T-helper 17 cell (primary cell): Measurements from ENCODE around the gene ZDHHC13. TPM values are rescaled to one million over a fixed set of nuclear protein-coding genes. Genes with fewer than 3 reads are reported as not detected.
"Not testable (repeated sequence)": the region's sequence is repeated elsewhere in the genome, so short reads cannot be mapped to it uniquely, and the experiment has no call there.

Experiments used
- ATAC-seq: fragments of 150-1000 bp; cut with Tn5 transposase; 2 replicates; pipeline ENCODE4 v1.10.0; 2021; ENCODE audit warnings: mild to moderate bottlenecking, moderate library complexity
- DNase-seq, 3 donors: peaks; one replicate each; pipeline versions ENCODE4 v3.0.0 to v3.0.0-alpha.2; 2020 to 2021
- H3K9me3 ChIP-seq: one replicate; pipeline ENCODE4 v1.7.0; 2013; ENCODE audit warnings: low read length, mild to moderate bottlenecking; ENCODE audit not compliant: control insufficient read depth, poor library complexity, severe bottlenecking
- H3K27ac Mint-ChIP-seq: one replicate; pipeline ENCODE4 v1.8.0; 2022; ENCODE audit warnings: mild to moderate bottlenecking, moderate library complexity, mixed read lengths
- H3K27me3 Mint-ChIP-seq: one replicate; pipeline ENCODE4 v1.8.0; 2022; ENCODE audit warnings: mixed read lengths
- H3K36me3 Mint-ChIP-seq: one replicate; pipeline ENCODE4 v1.8.0; 2022; ENCODE audit warnings: low read depth, mixed read lengths
- H3K4me1 Mint-ChIP-seq: one replicate; pipeline ENCODE4 v1.8.0; 2022; ENCODE audit warnings: mild to moderate bottlenecking, mixed read lengths
- H3K4me3 Mint-ChIP-seq: one replicate; pipeline ENCODE4 v1.8.0; 2022; ENCODE audit warnings: mild to moderate bottlenecking, moderate library complexity, mixed read lengths
- total RNA-seq, 4 donors: library from RNA in 2 of 4; stranded (reverse) in 2 of 4; gene quantifications; one replicate each; pipeline ENCODE4 v1.2.3 and lab custom pipeline; 2022 to 2026

Gene ZDHHC13
- total RNA-seq, 2 donors from 2014 or later: 7.3 to 13.3 TPM

DNA sequence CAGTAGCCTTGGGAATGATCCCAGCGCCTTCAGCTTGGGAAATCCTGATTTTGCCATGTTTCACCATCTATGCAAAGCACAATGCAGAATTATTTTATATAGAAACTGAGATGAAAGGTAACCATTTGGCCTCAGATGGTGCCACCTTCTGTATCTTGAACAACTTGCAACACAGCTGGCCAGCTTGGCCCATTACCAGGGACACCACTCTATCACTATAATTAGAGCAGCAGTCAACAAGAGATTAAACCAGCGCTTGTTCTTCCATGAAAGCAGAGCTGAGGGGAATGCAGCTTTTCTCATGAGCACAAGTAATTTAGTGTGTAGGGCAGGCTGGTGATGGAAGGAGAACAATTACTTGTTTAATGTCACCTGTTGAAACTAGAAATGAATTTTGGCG, 6.7 kb upstream of the ZDHHC13 start:
- no peak overlapping the region for H3K4me3 Mint-ChIP-seq
- ATAC-seq: no peak
- peaks cover 46% of the 10 kb centered on the region for H3K27me3 Mint-ChIP-seq
- no peaks in the 10 kb centered on the region for H3K9me3 ChIP-seq
- no peaks in the 10 kb centered on the region for H3K4me1 Mint-ChIP-seq
- H3K27ac Mint-ChIP-seq: no peak overlapping the region
- no peak for DNase-seq
- peaks cover 3% of the 10 kb centered on the region for H3K36me3 Mint-ChIP-seq

GRCh38 chr11:19111809-19112208, 5.2 kb upstream of the ZDHHC13 start:
- Mint-ChIP-seq H3K27ac (no peak overlapping the region), H3K4me3 (no peak overlapping the region), H3K36me3 (peaks cover 3% of the 10 kb centered on the region), H3K27me3 (peaks cover 33% of the 10 kb centered on the region), H3K4me1 (peaks cover under 1% of the 10 kb centered on the region)
- ATAC-seq (no peak), DNase-seq (no peak)
- no peaks in the 10 kb centered on the region for H3K9me3 ChIP-seq

DNA sequence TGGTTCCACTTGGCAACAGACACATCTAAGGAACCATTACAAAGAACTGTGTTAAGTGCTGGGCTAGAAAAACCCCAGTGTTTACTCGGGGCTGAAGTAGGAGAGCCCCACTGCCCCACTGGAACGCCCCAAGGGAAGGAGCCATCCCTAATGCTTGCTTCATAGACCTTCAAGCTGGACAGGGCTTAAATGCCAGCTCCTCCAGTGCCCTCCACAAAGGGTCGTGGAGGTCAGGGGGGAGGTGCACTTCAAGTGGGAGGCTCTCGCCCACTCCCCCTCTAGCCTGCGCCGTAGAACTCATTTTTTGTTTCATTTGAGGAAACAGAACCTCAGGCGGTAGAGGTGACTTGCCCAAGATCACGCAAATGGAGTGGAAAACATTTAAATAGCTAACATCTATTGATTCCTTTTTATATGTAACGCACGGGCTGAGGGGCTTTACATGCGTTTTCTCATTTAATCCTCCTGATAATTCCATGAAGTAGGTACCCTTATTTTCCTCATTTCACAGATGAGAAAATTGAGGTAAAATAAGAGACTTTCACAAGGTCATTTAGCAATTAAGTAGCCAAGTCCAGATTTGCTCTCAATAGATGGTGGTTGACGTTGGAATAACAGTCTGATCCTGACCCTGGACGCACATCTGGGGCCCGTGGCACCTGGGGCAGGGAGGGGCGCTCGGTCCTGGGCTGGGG, 545 bp upstream of the ZDHHC13 start:
- peaks cover 7% of the 10 kb centered on the region for H3K36me3 Mint-ChIP-seq
- peaks cover 28% of the 10 kb centered on the region for H3K4me1 Mint-ChIP-seq
- H3K9me3 ChIP-seq: no peaks in the 10 kb centered on the region
- DNase-seq: no peak
- peaks cover 8% of the 10 kb centered on the region for H3K27me3 Mint-ChIP-seq
- H3K27ac Mint-ChIP-seq: peak overlapping the region; percentile 72
- no peak for ATAC-seq
- peak overlapping the region; percentile 95 for H3K4me3 Mint-ChIP-seq

DNA sequence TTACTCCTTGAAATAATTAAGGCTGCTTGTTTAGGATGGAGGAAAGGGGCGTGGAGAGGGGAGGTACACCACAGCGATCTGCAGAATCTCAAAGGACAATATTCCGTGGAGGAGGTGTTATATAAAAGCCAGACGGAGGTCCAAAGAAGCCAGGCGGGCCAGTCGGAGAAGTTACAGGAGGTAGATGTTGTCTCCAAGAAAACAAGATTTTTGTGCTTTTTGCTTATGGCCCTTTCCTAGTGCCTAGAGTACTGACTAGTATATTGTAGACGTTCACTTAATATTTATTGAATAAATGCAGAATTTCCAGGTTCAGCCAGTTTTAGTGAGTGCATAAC, 761 bp downstream of the ZDHHC13 start:
- no peaks in the 10 kb centered on the region for H3K9me3 ChIP-seq
- Mint-ChIP-seq H3K27ac (peak overlapping the region; percentile 72), H3K4me3 (peak overlapping the region; percentile 95), H3K4me1 (peaks cover 34% of the 10 kb centered on the region), H3K27me3 (no peaks in the 10 kb centered on the region), H3K36me3 (peaks cover 7% of the 10 kb centered on the region)
- no peak for DNase-seq
- ATAC-seq: no peak

DNA sequence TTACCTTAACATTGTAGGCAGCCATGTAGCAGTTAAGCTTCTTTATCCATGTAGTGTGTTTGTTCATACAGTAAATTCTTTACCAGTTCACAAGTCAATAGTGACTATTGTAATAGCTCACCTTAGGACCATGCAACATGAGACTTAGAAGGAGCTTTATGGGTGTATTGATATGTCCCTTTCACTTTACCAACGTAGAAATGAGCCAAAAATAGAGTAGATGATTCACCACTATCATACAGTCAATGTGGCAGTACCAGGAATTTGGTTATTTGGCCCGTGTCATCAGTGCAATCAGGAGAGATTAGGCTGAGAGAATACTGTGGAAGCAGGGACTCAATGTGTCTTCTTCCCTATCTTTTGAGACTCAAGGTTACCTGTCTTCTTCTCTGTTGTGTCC, 4.7 kb downstream of the ZDHHC13 start:
- Mint-ChIP-seq H3K27me3 (no peaks in the 10 kb centered on the region), H3K4me3 (no peak overlapping the region), H3K36me3 (peaks cover 7% of the 10 kb centered on the region), H3K4me1 (peaks cover 44% of the 10 kb centered on the region), H3K27ac (no peak overlapping the region)
- no peak for ATAC-seq
- DNase-seq: no peak
- H3K9me3 ChIP-seq: no peaks in the 10 kb centered on the region

GRCh38 chr11:19122960-19123615, 6.1 kb downstream of the ZDHHC13 start:
- Mint-ChIP-seq H3K27ac (peak overlapping the region; percentile 67), H3K27me3 (no peaks in the 10 kb centered on the region), H3K36me3 (peaks cover 5% of the 10 kb centered on the region), H3K4me1 (peaks cover 36% of the 10 kb centered on the region), H3K4me3 (no peak overlapping the region)
- no peak for DNase-seq
- ATAC-seq: no peak
- no peaks in the 10 kb centered on the region for H3K9me3 ChIP-seq

GRCh38 chr11:19126562-19127325, 9.8 kb downstream of the ZDHHC13 start:
- H3K4me1 Mint-ChIP-seq: peaks cover 13% of the 10 kb centered on the region
- not testable (repeated sequence) for H3K36me3 Mint-ChIP-seq, H3K27me3 Mint-ChIP-seq, H3K4me3 Mint-ChIP-seq, H3K9me3 ChIP-seq, H3K27ac Mint-ChIP-seq, ATAC-seq, DNase-seq

- no peaks in the 10 kb centered on the region for H3K27me3 Mint-ChIP-seq
- DNase-seq (no peak), ATAC-seq (no peak)
- H3K4me1 Mint-ChIP-seq: no peaks in the 10 kb centered on the region
- peaks cover 4% of the 10 kb centered on the region for H3K9me3 ChIP-seq
- H3K4me3 Mint-ChIP-seq: no peak overlapping the region
- H3K36me3 Mint-ChIP-seq: no peaks in the 10 kb centered on the region
- no peak overlapping the region for H3K27ac Mint-ChIP-seq
Observed at GRCh38 chr11:19134004-19134403, 17.0 kb downstream of the ZDHHC13 start.

DNA sequence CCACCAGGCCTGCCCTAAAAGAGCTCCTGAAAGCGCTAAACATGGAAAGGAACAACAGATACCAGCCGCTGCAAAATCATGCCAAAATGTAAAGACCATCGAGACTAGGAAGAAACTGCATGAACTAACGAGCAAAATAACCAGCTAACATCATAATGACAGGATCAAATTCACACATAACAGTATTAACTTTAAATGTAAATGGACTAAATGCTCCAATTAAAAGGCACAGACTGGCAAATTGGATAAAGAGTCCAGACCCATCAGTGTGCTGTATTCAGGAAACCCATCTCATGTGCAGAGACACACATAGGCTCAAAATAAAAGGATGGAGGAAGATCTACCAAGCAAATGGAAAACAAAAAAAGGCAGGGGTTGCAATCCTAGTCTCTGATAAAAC, 19.9 kb downstream of the ZDHHC13 start:
- ATAC-seq, H3K9me3 ChIP-seq, H3K4me1 Mint-ChIP-seq, H3K4me3 Mint-ChIP-seq, DNase-seq, H3K27me3 Mint-ChIP-seq, H3K27ac Mint-ChIP-seq, H3K36me3 Mint-ChIP-seq: not testable (repeated sequence)

- H3K4me3 Mint-ChIP-seq: no peak overlapping the region
- H3K9me3 ChIP-seq: no peaks in the 10 kb centered on the region
- no peak for ATAC-seq
Observed at GRCh38 chr11:19145319-19145718, 28.4 kb downstream of the ZDHHC13 start.

DNA sequence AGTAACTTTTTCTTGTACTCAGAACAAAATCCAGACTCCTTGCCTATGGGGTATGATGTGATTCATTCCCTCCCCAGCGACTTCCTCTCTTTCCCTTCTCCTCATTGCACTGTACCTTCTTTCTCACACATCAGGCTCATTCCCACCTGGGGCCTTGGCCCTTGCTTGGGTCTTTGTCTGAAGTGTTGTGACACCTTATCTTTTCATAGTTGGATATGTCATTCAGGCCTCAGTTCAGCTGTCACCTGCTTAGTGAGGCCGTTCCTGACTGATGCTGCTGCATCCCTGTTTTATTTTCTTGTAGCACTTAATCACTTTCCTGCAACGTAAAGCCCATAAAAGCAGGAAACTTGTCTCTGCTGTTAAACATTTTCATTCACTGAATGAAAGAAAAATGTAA, 39.9 kb downstream of the ZDHHC13 start:
- H3K4me3 Mint-ChIP-seq: no peak overlapping the region
- H3K4me1 Mint-ChIP-seq: peaks cover 9% of the 10 kb centered on the region
- H3K27me3 Mint-ChIP-seq: no peaks in the 10 kb centered on the region
- DNase-seq (no peak), ATAC-seq (no peak)
- H3K27ac Mint-ChIP-seq: peak overlapping the region; percentile 21
- H3K36me3 Mint-ChIP-seq: peaks cover 16% of the 10 kb centered on the region
- H3K9me3 ChIP-seq: no peaks in the 10 kb centered on the region

More at GRCh38 chr11:19145319-19145718, 28.4 kb downstream of the ZDHHC13 start:
- H3K27ac Mint-ChIP-seq: no peak overlapping the region
- peaks cover 6% of the 10 kb centered on the region for H3K4me1 Mint-ChIP-seq
- no peak for DNase-seq
- H3K27me3 Mint-ChIP-seq: no peaks in the 10 kb centered on the region
- peaks cover 6% of the 10 kb centered on the region for H3K36me3 Mint-ChIP-seq

- no peaks in the 10 kb centered on the region for H3K9me3 ChIP-seq
- DNase-seq: no peak
- Mint-ChIP-seq H3K4me1 (peaks cover 6% of the 10 kb centered on the region), H3K27ac (no peak overlapping the region), H3K4me3 (no peak overlapping the region), H3K36me3 (peaks cover 13% of the 10 kb centered on the region), H3K27me3 (no peaks in the 10 kb centered on the region)
- no peak for ATAC-seq
Observed at GRCh38 chr11:19160847-19161246, 43.9 kb downstream of the ZDHHC13 start.

GRCh38 chr11:19161651-19162050, 44.7 kb downstream of the ZDHHC13 start:
- Mint-ChIP-seq H3K27me3 (no peaks in the 10 kb centered on the region), H3K4me1 (peaks cover 3% of the 10 kb centered on the region), H3K36me3 (peaks cover 8% of the 10 kb centered on the region), H3K4me3 (no peak overlapping the region), H3K27ac (no peak overlapping the region)
- H3K9me3 ChIP-seq: no peaks in the 10 kb centered on the region
- DNase-seq (no peak), ATAC-seq (no peak)
